Mammary epithelial cell (primary cell): Measurements from ENCODE around the gene SLC9C1.

Source experiments
- EZH2 ChIP-seq: IDR thresholded peaks from 2 replicates; pipeline ENCODE4 v1.6.1; 2012; ENCODE audit warnings: low read length, inconsistent platforms, borderline replicate concordance
- TF ChIP-seq, protein P1 (sequence below), 2 donors: IDR thresholded peaks in 1 of 2; conservative IDR thresholded peaks in 1 of 2; 2 replicates each; pipeline ENCODE4 v1.5.1; 2011 to 2012; ENCODE audit warnings: inconsistent platforms in 2 of 2, low read length in 2 of 2, mild to moderate bottlenecking in 2 of 2, control low read depth in 1 of 2, low read depth in 1 of 2; ENCODE audit not compliant: insufficient read depth in 1 of 2; ENCODE audit errors: extremely low read depth in 1 of 2

DNA sequence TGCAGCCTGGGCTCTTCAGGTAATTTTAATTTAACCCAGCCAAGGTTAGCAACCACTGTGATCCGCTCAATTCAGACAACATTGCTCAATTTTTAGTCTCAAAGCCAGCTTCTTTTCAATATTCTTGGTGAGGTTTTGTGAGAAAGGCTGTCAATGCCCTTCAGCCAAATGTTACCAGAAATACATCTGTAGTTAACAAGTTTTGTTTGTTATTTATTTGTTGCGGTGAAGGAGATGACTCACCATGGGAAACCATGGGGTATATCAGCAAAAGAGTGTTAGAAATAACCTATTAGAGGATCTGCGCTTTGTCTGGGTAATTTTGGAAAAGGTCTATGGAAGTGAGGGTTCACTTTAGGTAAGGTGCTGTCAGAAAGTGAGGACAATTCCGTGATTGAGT is 5.0 kb downstream of the SLC9C1 start:
- TF ChIP-seq, protein P1, sequence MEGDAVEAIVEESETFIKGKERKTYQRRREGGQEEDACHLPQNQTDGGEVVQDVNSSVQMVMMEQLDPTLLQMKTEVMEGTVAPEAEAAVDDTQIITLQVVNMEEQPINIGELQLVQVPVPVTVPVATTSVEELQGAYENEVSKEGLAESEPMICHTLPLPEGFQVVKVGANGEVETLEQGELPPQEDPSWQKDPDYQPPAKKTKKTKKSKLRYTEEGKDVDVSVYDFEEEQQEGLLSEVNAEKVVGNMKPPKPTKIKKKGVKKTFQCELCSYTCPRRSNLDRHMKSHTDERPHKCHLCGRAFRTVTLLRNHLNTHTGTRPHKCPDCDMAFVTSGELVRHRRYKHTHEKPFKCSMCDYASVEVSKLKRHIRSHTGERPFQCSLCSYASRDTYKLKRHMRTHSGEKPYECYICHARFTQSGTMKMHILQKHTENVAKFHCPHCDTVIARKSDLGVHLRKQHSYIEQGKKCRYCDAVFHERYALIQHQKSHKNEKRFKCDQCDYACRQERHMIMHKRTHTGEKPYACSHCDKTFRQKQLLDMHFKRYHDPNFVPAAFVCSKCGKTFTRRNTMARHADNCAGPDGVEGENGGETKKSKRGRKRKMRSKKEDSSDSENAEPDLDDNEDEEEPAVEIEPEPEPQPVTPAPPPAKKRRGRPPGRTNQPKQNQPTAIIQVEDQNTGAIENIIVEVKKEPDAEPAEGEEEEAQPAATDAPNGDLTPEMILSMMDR (conservative IDR thresholded peaks at IDR 0.05 in 1 of 2, IDR thresholded peaks at IDR 0.05 in 1 of 2; ENCODE audit: extremely low read depth in 1 of 2, insufficient read depth in 1 of 2, low read depth in 1 of 2, low read length in 2 of 2): no peak
- no peak for TF ChIP-seq EZH2
